Stimulated activated naive CD8-positive, alpha-beta T cell treated with anti-CD3 and anti-CD28 coated beads, Interleukin-15, Interleukin-2, amounts not matched to agents 100 ng/mL and 50 ng/mL, for 24 hours (primary cell): ENCODE measurements around the gene SIX4.

Experiments
- H3K27ac Mint-ChIP-seq: one replicate; pipeline ENCODE4 v1.8.0; 2021; ENCODE audit warnings: mild to moderate bottlenecking, mixed read lengths
- H3K27me3 Mint-ChIP-seq: one replicate; pipeline ENCODE4 v1.8.0; 2021; ENCODE audit warnings: mixed read lengths
- H3K36me3 Mint-ChIP-seq: one replicate; pipeline ENCODE4 v1.8.0; 2021; ENCODE audit warnings: low read depth, mixed read lengths
- H3K4me1 Mint-ChIP-seq: one replicate; pipeline ENCODE4 v1.8.0; 2021; ENCODE audit warnings: low read depth, mixed read lengths
- H3K4me3 Mint-ChIP-seq: one replicate; pipeline ENCODE4 v1.8.0; 2021; ENCODE audit warnings: mild to moderate bottlenecking, mixed read lengths
- H3K9me3 Mint-ChIP-seq: one replicate; pipeline ENCODE4 v1.8.0; 2021; ENCODE audit warnings: mixed read lengths

Gene SIX4

GRCh38 chr14:60695327-60695726 lies 28.8 kb downstream of the SIX4 start:
- Mint-ChIP-seq H3K4me3 (no peak overlapping the region), H3K36me3 (peaks cover under 1% of the 10 kb centered on the region), H3K27me3 (peaks cover 49% of the 10 kb centered on the region), H3K4me1 (no peaks in the 10 kb centered on the region), H3K9me3 (peaks cover 9% of the 10 kb centered on the region), H3K27ac (no peak overlapping the region)

GRCh38 chr14:60691383-60692113 lies 32.6 kb downstream of the SIX4 start:
- H3K9me3 Mint-ChIP-seq = no peaks in the 10 kb centered on the region
- no peaks in the 10 kb centered on the region for H3K36me3 Mint-ChIP-seq
- no peaks in the 10 kb centered on the region for H3K4me1 Mint-ChIP-seq
- no peak overlapping the region for H3K4me3 Mint-ChIP-seq
- no peak overlapping the region for H3K27ac Mint-ChIP-seq
- peaks cover 22% of the 10 kb centered on the region for H3K27me3 Mint-ChIP-seq

- no peaks in the 10 kb centered on the region for H3K4me1 Mint-ChIP-seq
- no peaks in the 10 kb centered on the region for H3K36me3 Mint-ChIP-seq
- H3K27ac Mint-ChIP-seq = no peak overlapping the region
- no peaks in the 10 kb centered on the region for H3K9me3 Mint-ChIP-seq
- H3K27me3 Mint-ChIP-seq = peaks cover 10% of the 10 kb centered on the region
- no peak overlapping the region for H3K4me3 Mint-ChIP-seq
Observed at GRCh38 chr14:60686865-60687264, 37.3 kb downstream of the SIX4 start.

GRCh38 chr14:60684203-60684602 lies 39.9 kb downstream of the SIX4 start:
- H3K27me3 Mint-ChIP-seq = peaks cover 24% of the 10 kb centered on the region
- no peak overlapping the region for H3K27ac Mint-ChIP-seq
- H3K4me1 Mint-ChIP-seq = no peaks in the 10 kb centered on the region
- no peaks in the 10 kb centered on the region for H3K36me3 Mint-ChIP-seq
- H3K9me3 Mint-ChIP-seq = no peaks in the 10 kb centered on the region
- no peak overlapping the region for H3K4me3 Mint-ChIP-seq

GRCh38 chr14:60681271-60681670 lies 42.9 kb downstream of the SIX4 start:
- H3K9me3 Mint-ChIP-seq = no peaks in the 10 kb centered on the region
- H3K27ac Mint-ChIP-seq = no peak overlapping the region
- no peaks in the 10 kb centered on the region for H3K4me1 Mint-ChIP-seq
- no peaks in the 10 kb centered on the region for H3K36me3 Mint-ChIP-seq
- peaks cover 24% of the 10 kb centered on the region for H3K27me3 Mint-ChIP-seq
- no peak overlapping the region for H3K4me3 Mint-ChIP-seq

GRCh38 chr14:60680511-60680910 lies 43.6 kb downstream of the SIX4 start:
- no peak overlapping the region for H3K27ac Mint-ChIP-seq
- H3K27me3 Mint-ChIP-seq = peaks cover 24% of the 10 kb centered on the region
- H3K4me3 Mint-ChIP-seq = no peak overlapping the region
- no peaks in the 10 kb centered on the region for H3K4me1 Mint-ChIP-seq
- H3K9me3 Mint-ChIP-seq = no peaks in the 10 kb centered on the region
- no peaks in the 10 kb centered on the region for H3K36me3 Mint-ChIP-seq

- no peaks in the 10 kb centered on the region for H3K4me1 Mint-ChIP-seq
- H3K4me3 Mint-ChIP-seq = no peak overlapping the region
- H3K27me3 Mint-ChIP-seq = peaks cover 24% of the 10 kb centered on the region
- no peak overlapping the region for H3K27ac Mint-ChIP-seq
- no peaks in the 10 kb centered on the region for H3K36me3 Mint-ChIP-seq
- H3K9me3 Mint-ChIP-seq = no peaks in the 10 kb centered on the region
Observed at GRCh38 chr14:60679566-60680258, 44.4 kb downstream of the SIX4 start.

- no peak overlapping the region for H3K4me3 Mint-ChIP-seq
- peaks cover 20% of the 10 kb centered on the region for H3K27me3 Mint-ChIP-seq
- no peak overlapping the region for H3K27ac Mint-ChIP-seq
- H3K4me1 Mint-ChIP-seq = no peaks in the 10 kb centered on the region
- H3K36me3 Mint-ChIP-seq = no peaks in the 10 kb centered on the region
- no peaks in the 10 kb centered on the region for H3K9me3 Mint-ChIP-seq
Observed at GRCh38 chr14:60677701-60678100, 46.5 kb downstream of the SIX4 start.

GRCh38 chr14:60670989-60671388 lies 53.2 kb downstream of the SIX4 start:
- Mint-ChIP-seq H3K4me3 (no peak overlapping the region), H3K36me3 (no peaks in the 10 kb centered on the region), H3K4me1 (no peaks in the 10 kb centered on the region), H3K9me3 (no peaks in the 10 kb centered on the region), H3K27me3 (peaks cover 20% of the 10 kb centered on the region), H3K27ac (no peak overlapping the region)

- Mint-ChIP-seq H3K4me3 (no peak overlapping the region), H3K36me3 (no peaks in the 10 kb centered on the region), H3K4me1 (no peaks in the 10 kb centered on the region), H3K9me3 (no peaks in the 10 kb centered on the region), H3K27me3 (peaks cover 40% of the 10 kb centered on the region), H3K27ac (no peak overlapping the region)
Observed at GRCh38 chr14:60668431-60669112, 55.6 kb downstream of the SIX4 start.

GRCh38 chr14:60665177-60665550 lies 59.0 kb downstream of the SIX4 start:
- Mint-ChIP-seq H3K36me3 (no peaks in the 10 kb centered on the region), H3K4me1 (no peaks in the 10 kb centered on the region), H3K27ac (no peak overlapping the region), H3K4me3 (no peak overlapping the region), H3K27me3 (peaks cover 64% of the 10 kb centered on the region), H3K9me3 (no peaks in the 10 kb centered on the region)

GRCh38 chr14:60662982-60663381 lies 61.2 kb downstream of the SIX4 start:
- peaks cover 3% of the 10 kb centered on the region for H3K4me1 Mint-ChIP-seq
- H3K27me3 Mint-ChIP-seq = peaks cover 75% of the 10 kb centered on the region
- no peaks in the 10 kb centered on the region for H3K36me3 Mint-ChIP-seq
- no peak overlapping the region for H3K27ac Mint-ChIP-seq
- H3K4me3 Mint-ChIP-seq = no peak overlapping the region
- H3K9me3 Mint-ChIP-seq = no peaks in the 10 kb centered on the region

GRCh38 chr14:60661721-60662120 lies 62.4 kb downstream of the SIX4 start:
- Mint-ChIP-seq H3K27me3 (peaks cover 80% of the 10 kb centered on the region), H3K36me3 (no peaks in the 10 kb centered on the region), H3K9me3 (no peaks in the 10 kb centered on the region), H3K4me1 (peaks cover 13% of the 10 kb centered on the region), H3K4me3 (no peak overlapping the region), H3K27ac (no peak overlapping the region)
